Spleen (tissue), 7 donors: ENCODE measurements around the gene LDLRAD4.

Source experiments
- CTCF ChIP-seq, 11 experiments: fragments of 200-600 bp in 7 of 11; fragments of 450-650 bp in 4 of 11; sonication (generic) in 4 of 11; IDR thresholded peaks in 8 of 11; conservative IDR thresholded peaks in 3 of 11; 1 replicate in 7 of 11; 2 replicates in 4 of 11; pipeline versions ENCODE4 v1.4.0 to v1.8.0; 2016 to 2021; ENCODE audit warnings: antibody characterized with exemption in 11 of 11, inconsistent platforms in 4 of 11, mild to moderate bottlenecking in 1 of 11
- POLR2AphosphoS5 ChIP-seq, 3 donors: sonication (generic); formaldehyde crosslinking; IDR thresholded peaks; one replicate each; pipeline ENCODE4 v1.5.1; 2017; ENCODE audit warnings: antibody characterized with exemption in 3 of 3
- donor health status: DM: no; HTN: no; CAD: no; lungs with moderate emphysema.
- donor health status: DM: no; HTN: no; CAD: no.
- donor health status: DM: no; HTN: no; CAD: no.

GRCh38 chr18:13369353-13369752 lies 150.8 kb downstream of the LDLRAD4 start:
- no peak for TF ChIP-seq CTCF (IDR thresholded peaks at IDR 0.05 in 8 of 11, conservative IDR thresholded peaks at IDR 0.05 in 3 of 11)
- TF ChIP-seq POLR2AphosphoS5 (IDR thresholded peaks at IDR 0.05) = no peak
